Umbilical cord (tissue), 2 donors: Measurements from ENCODE around the gene MB21D2. TPM values are rescaled to one million over a fixed set of nuclear protein-coding genes. Genes with fewer than 3 reads are reported as not detected.

Source experiments
- DNase-seq: peaks from one replicate; pipeline ENCODE4 v3.0.0-alpha.2; 2015; ENCODE audit warnings: low spot score
- total RNA-seq: library from RNA; depleted of rRNA; stranded (reverse); fragments of >200 nt; gene quantifications from one replicate; pipeline ENCODE4 v1.2.3, GENCODE V29; 2014; ENCODE audit warnings: low replicate concordance; ENCODE audit not compliant: insufficient read depth

Gene MB21D2
- total RNA-seq, 1 donor from 2014 or later: 31.1 TPM

DNA sequence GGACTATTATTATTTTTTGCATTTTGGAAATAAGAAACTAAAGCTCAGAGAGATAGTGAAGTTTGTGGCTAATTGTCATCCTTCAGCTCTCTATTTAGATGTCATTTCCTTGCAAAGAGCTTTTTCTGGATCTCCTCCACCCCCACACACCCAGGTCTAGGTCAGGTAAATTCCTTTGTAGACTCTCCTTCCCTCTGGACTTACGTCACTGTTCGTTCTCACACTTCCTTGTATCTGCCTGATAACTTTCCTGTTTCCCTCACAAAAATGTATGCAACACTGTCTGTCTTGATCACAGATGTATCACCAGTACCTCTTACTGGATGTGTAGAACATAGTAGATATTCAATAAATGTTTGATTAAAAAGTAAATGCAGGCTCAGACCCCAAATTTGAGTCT, 6.1 kb upstream of the MB21D2 start:
- DNase-seq: no peak

- no peak for DNase-seq
Measured at GRCh38 chr3:192921793-192922192, 4.1 kb upstream of the MB21D2 start.

GRCh38 chr3:192920411-192920810, 2.8 kb upstream of the MB21D2 start:
- DNase-seq: no peak

- DNase-seq: no peak
Measured at GRCh38 chr3:192919901-192920300, 2.2 kb upstream of the MB21D2 start.

DNA sequence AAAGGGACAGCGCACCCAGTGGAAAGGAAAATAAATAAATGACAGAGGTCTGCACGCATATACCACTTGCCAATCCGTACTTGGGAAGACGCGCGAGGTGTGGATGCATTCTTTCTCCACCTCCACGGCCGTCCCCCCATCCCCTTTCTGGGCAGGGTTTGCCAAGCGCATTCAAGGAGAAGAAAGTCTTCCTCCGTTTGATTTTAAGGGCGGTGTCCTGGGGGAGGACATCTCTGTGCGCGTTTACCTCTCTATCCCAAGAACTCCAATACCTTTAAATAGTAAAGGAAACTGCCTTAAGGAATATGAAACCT, 576 bp upstream of the MB21D2 start:
- DNase-seq: no peak

GRCh38 chr3:192917028-192917403, 640 bp downstream of the MB21D2 start:
- peak; percentile 75 for DNase-seq

GRCh38 chr3:192916371-192917027, 1.2 kb downstream of the MB21D2 start:
- DNase-seq: peak; percentile 50

DNA sequence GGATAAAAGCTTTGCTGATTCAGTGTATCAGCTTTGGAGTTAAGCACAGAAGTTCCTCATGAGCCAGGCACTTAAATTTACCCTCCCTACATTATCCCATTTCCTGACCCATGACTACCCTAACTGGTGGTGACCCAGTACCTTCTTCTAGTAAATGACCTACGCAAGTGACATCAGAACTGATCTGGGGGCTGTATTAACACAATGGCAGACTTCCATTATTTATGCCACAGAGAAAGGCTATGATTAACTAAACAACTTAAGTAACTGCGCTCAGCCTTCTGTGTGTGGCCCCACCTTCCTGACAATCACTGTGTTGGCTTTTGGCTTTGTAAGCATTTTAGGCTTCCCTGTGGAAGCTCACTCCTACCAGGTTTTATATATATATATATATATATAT, 1.9 kb downstream of the MB21D2 start:
- DNase-seq: no peak

GRCh38 chr3:192915304-192915703, 2.4 kb downstream of the MB21D2 start:
- no peak for DNase-seq

GRCh38 chr3:192914848-192915247, 2.8 kb downstream of the MB21D2 start:
- no peak for DNase-seq

DNA sequence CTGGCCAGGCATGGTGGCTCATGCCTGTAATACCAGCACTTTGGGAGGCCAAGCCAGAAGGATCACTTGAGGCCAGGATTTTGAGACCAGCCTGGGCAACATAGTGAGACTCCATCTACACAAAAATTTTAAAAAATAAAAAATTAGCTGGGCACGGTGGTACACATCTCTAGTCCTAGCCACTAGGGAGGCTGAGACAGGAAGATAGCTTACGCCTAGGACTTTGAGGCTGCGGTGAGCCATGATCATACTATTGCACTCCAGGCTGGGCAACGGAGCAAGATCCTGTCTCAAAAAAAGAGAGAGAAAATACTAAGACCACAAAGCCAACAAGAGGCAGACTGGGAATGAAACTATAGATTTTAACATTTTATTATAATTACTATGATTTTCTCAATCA, 4.1 kb downstream of the MB21D2 start:
- no peak for DNase-seq

DNA sequence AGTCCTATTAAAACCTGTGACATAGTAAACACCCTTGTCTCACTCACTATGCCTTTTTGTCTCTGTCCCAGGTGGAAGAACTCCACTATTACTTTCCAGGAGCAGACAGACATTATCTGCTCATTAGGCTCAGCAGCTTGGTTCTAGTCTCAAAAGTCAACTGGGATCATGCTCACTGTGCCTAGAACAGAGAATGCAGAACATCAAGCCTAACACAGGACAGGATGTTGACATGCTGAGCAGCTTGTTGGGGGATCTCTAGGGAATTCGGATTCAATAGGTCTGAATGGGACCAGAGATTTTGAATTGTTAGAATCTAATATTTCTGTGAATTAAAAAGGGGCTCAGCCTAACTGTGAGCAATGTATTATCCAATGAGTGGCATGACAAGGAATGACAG, 6.4 kb downstream of the MB21D2 start:
- DNase-seq: no peak

DNA sequence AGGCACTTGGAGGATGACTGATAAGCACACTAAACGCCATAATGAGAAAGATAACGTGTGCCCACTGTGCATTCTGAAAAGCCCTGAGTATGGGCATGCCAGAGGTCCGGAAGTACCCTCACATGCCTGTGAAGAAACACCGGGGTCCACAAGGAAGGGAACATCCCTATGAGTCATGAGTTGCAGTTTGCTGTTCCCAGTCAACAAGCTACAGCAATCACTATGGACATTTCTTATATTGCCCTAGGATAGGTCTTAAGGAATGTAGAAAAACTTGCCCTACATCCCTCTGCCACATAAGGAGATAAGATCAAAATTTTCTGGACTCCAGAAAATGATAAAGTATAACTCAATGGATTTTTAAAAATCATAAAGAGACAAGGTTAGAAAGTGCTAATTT, 9.9 kb downstream of the MB21D2 start:
- peak; percentile 49 for DNase-seq

- DNase-seq: peak; percentile 78
Measured at GRCh38 chr3:192906940-192907339, 10.7 kb downstream of the MB21D2 start.

- DNase-seq: no peak
Measured at GRCh38 chr3:192905980-192906678, 11.5 kb downstream of the MB21D2 start.

DNA sequence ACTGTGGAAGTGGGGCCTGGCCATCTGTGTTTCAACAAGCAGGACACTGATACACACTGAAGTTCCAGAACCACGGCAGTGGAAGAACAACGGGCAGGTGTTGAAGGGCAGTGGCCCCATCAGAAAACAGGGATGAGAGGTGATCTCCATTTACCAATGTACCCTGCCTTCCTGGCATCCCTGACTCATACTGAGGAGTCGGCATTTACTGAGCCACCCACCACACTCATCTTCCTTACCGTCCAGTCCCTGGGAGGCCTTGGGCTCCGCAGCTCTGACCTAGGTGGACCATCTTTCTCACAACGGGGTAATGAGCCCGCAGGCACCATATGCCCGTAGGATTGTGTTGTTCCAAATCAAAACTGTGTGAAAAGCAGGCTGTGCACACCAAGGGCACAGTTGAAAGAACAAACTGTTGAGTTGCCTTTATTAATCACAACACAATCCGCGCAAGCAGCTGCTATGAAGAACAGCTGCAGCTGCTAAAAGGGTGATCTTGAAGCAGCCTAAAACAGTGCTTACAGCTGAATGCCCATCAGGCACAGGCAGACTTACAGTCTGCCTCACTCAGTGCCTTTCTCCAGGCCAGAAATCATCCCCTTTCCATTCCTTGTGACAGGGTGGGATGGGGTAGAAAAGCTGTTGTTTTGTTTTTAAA, 12.9 kb downstream of the MB21D2 start:
- DNase-seq: no peak

DNA sequence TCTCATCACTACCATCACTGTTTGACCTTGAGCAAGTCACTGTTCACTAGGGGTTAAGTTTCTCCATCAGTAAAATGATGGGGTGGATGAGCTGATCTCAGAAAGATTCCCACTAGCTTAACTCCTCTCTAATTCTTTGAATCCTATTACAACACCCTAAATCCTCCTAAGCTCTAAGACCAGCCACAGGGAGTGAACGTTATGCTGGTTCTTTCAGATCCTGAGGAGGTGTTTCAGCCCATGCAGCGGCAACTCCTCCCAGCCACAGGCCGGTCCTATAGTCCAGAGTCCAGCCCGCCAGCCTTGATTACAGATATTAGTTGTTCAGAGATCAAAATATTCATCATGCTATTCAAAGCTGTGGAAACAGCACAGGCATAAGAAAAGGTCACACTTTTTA, 15.1 kb downstream of the MB21D2 start:
- peak; percentile 58 for DNase-seq

DNA sequence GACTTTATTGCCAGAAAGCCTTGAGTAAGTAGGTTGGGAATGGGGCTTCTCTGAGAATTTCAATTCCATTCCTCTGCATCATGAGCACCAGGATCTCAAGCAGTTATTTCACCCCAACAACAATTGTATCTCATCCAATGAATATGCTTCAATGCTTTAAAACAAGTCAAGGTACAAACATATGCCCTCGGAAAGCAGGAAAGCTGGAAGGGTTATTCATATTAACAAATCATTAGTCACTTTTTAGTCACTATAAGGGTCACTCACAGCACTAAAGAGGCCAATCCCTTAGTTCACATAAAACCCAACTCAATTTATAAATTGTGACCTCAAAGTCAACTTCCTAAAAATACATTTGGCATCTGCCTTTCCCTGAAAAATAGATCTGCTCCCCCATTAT, 16.2 kb downstream of the MB21D2 start:
- DNase-seq: no peak

DNA sequence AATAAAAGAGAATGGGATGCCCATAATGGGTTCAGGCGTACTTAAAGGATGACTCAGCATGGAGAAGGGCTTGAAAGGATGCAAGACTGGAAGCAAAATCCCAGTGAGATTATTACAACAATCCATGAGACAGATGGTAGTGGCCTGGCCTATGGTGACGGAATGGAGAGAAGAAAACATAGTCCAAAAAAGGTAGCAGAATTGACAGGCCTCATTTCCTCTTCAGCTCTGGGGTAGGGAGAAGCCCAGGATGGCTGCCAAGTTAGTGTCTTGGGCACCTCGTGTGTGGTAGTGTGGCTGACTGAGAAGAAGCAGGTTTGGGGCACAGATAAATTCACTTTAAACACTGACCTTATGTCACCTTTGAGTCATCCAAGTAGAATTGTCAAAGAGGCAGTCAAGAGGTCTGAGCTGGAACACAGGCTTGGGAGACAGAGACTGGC, 18.1 kb downstream of the MB21D2 start:
- DNase-seq: no peak

GRCh38 chr3:192897005-192897404, 20.7 kb downstream of the MB21D2 start:
- DNase-seq: no peak

DNA sequence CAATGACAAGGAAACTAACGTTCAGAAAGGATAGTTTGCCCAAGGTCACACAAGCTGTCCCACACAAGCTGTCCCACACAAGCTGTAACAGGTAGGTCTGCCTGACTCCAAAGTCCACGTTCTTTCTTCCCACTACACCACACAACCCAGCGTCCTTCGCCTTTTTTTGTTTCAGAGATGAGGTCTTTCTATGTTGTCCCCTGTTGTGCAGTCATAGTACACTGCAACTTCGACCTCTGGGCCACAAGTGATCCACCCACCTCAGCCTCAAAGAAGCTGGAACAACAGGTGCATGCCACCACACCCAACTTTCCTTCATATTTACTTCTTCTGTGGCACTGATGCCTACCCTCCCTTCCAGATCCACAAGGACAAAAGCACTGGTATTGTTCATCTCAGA, 21.4 kb downstream of the MB21D2 start:
- no peak for DNase-seq

DNA sequence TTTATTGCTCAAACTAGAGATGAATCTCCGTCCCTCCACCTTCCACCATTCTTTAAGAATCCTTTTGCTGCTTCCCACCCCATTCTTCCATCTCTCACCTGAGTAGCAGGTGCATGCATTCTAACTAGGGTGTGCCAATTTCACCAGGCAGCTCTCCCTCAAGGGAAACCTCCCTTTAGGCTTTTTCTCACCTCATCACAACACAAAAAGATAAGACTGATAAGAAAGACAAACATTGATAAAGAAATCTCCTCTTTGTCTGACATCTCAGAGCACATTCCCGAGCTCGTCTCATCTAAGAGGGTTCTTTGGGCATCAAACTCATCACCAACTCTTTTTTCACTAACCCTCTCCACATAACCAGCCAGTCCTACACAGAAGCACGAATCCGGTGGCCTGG, 23.0 kb downstream of the MB21D2 start:
- DNase-seq: no peak
